Measurements from ENCODE around the gene DCST2. TPM values are rescaled to one million over a fixed set of nuclear protein-coding genes. Genes with fewer than 3 reads are reported as not detected.
"Not testable (repeated sequence)": the region's sequence is repeated elsewhere in the genome, so short reads cannot be mapped to it uniquely, and the experiment has no call there.

DCST2 gene
- total RNA-seq, 2 experiments from 2014 or later, result 0.20 to 0.31 TPM

- H3K4me1 Mint-ChIP-seq, result peaks cover 11% of the 10 kb centered on the region
- no peak within 1 kb of the TSS for H3K4me3 Mint-ChIP-seq
- H3K27me3 Mint-ChIP-seq, result no peaks in the 10 kb centered on the region
- no peaks in the 10 kb centered on the region for H3K9me3 Mint-ChIP-seq
- peaks cover 24% of the 10 kb centered on the region for H3K36me3 Mint-ChIP-seq
- DNase-seq, result peak; percentile 97
- H3K27ac Mint-ChIP-seq, result no peak within 1 kb of the TSS
Measured at GRCh38 chr1:154982897-154983648, 50.5 kb downstream of the DCST2 start, which contains the start of gene FLAD1. Gene FLAD1 (plus strand): TSS chr1:154983344. CDS start chr1:154983695, 351 bp downstream.

- Mint-ChIP-seq H3K9me3 (no peaks in the 10 kb centered on the region), H3K27ac (no peak overlapping the region), H3K4me1 (peaks cover 9% of the 10 kb centered on the region), H3K36me3 (peaks cover 29% of the 10 kb centered on the region), H3K27me3 (no peaks in the 10 kb centered on the region), H3K4me3 (no peak overlapping the region)
- no peak for DNase-seq
Measured at GRCh38 chr1:154982341-154982740, 51.2 kb downstream of the DCST2 start.

DNA sequence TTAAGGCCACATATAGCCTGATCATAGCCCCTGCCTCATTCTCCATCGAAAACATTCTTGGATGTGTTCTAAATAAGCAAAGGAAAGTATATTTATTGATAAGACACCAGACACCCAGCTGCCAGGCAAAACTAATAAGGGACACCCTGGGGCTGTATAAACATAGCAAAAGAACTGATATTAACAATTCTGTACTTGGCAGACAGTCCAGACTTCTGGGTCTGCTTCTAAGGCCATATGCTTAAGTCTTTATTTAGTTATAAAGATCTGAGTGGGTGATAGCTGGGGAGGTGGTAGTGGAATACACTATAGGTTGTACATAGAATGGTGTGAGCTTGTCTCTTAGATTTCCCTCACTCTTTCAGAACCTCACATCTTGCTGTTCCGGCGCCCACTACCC is 55.2 kb downstream of the DCST2 start:
- no peak for DNase-seq
- H3K4me3 Mint-ChIP-seq, result no peak overlapping the region
- H3K4me1 Mint-ChIP-seq, result peaks cover 3% of the 10 kb centered on the region
- no peak overlapping the region for H3K27ac Mint-ChIP-seq
- no peaks in the 10 kb centered on the region for H3K27me3 Mint-ChIP-seq
- H3K9me3 Mint-ChIP-seq, result no peaks in the 10 kb centered on the region
- peaks cover 32% of the 10 kb centered on the region for H3K36me3 Mint-ChIP-seq

DNA sequence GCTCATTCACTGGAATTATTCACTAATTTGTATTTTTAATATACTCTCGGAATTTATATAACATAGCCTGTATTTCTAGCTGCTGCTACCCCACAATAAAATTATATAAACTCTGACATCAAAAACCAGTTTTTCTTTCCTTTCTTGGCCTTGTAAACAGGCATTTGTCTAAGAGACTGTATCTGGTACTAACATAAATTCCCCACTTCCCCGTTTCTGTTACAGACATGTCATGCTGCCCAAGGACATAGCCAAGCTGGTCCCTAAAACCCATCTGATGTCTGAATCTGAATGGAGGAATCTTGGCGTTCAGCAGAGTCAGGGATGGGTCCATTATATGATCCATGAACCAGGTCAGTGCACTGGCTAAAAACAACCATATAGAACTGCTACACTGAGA is 55.8 kb downstream of the DCST2 start:
- H3K4me1 Mint-ChIP-seq, H3K27me3 Mint-ChIP-seq, H3K9me3 Mint-ChIP-seq, H3K27ac Mint-ChIP-seq, DNase-seq, H3K4me3 Mint-ChIP-seq: not testable (repeated sequence)
- peaks cover 32% of the 10 kb centered on the region for H3K36me3 Mint-ChIP-seq

DNA sequence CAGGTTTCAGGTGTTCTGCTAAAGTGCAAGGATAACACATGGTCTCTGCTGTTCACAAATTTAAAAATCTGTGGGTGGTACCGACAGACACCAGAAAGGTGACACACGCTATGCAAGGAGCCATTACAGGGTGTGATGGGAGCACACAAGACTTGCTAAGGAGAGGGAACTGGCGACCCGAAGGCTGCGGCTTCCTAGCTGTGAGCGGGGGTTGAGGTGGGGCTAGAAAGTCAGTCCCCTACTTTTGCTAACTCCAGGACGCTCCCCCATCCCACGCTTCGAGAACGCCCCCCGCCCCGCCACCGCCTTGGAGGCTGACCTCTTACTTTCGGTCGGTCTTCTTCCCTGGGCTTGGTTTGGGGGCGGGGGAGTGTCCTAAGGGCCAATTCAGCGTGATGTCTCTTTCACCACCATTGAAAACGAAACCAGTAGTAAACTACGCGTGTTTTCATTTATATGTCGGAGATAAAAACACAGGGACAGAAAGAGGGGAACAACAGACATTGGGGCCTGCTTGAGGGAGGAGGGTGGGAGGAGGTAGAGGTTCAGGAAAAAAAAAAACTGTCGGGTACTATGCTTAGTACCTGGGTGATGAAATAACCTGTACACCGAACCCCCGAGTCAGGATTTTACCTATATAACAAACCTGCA is 58.0 kb downstream of the DCST2 start:
- Mint-ChIP-seq H3K36me3 (peaks cover 32% of the 10 kb centered on the region), H3K9me3 (no peaks in the 10 kb centered on the region), H3K27ac (no peak overlapping the region), H3K4me3 (no peak overlapping the region), H3K4me1 (peaks cover 21% of the 10 kb centered on the region), H3K27me3 (no peaks in the 10 kb centered on the region)
- DNase-seq, result peak; percentile 72

DNA sequence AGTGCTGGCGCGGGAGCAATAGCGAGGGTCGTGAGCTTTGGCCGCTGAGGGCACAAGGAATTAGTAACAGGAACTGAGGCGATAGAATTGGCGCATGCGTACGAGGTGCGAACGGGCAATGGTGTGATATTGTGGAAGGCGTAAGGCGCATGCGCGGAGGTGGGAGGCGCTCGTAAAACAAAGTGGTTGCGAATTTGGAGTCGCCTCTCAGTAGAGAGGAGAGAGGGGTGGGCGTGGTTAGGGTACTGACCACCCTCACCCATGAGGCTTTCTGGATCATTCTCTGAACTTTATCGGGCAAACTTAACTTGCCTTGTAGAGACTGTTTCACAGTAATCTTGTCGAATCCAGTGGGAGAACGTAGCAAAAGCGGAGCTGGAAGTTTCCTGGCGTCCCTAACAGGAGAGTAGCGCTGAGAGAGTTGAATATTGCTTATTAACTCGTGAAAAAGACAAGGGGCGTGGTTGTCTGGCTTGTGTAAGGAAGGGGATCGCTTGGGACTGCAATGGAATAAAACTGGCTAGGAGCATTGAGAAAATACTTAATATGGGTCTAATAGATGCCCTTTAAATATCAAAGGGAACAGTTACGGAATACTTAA is 58.7 kb downstream of the DCST2 start:
- Mint-ChIP-seq H3K4me1 (peaks cover 21% of the 10 kb centered on the region), H3K36me3 (peaks cover 31% of the 10 kb centered on the region), H3K27me3 (no peaks in the 10 kb centered on the region), H3K9me3 (no peaks in the 10 kb centered on the region), H3K4me3 (no peak overlapping the region), H3K27ac (no peak overlapping the region)
- peak; percentile 93 for DNase-seq

DNA sequence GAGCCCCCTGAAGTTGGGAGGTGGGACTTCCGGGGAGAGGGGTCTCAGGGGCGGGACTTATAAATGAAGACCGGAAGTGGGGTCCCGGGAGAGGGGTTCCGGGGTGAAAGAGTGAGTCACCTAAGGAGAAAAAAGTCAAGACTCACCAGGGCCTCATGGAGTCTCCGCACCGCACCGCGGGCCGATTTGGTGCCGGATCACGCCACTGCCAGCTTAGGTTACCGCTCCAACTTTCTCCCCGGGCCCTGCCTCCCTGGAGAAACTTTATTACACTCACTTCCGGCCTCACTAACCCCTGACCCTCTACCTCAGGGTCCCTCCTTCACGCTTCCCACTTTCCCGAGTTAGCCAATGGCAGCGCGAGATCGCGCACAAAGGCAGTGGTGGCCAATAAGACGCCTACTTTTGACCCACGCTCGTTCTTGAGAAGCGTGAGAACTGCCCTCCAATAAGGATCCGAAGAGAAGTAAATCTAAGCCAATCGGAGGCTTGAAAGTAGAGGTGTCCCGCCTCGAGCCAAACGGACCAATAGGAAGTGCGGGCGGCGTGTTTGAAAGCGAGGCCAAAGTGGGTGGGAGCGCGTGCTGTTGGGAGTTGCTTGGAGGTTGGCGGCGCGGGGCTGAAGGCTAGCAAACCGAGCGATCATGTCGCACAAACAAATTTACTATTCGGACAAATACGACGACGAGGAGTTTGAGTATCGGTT is 59.3 kb downstream of the DCST2 start, which contains the start of gene CKS1B:
Gene CKS1B, plus strand, starts transcription at position 580 of the 706 bp plus-strand sequence. Its CDS starts 65 bp downstream, at position 645.
- peak; percentile 91 for DNase-seq
- Mint-ChIP-seq H3K4me1 (peaks cover 24% of the 10 kb centered on the region), H3K36me3 (peaks cover 26% of the 10 kb centered on the region), H3K4me3 (no peak within 1 kb of the TSS), H3K9me3 (no peaks in the 10 kb centered on the region), H3K27ac (no peak within 1 kb of the TSS), H3K27me3 (no peaks in the 10 kb centered on the region)

- no peak overlapping the region for H3K27ac Mint-ChIP-seq
- DNase-seq, result peak; percentile 91
- H3K4me1 Mint-ChIP-seq, result peaks cover 27% of the 10 kb centered on the region
- H3K4me3 Mint-ChIP-seq, result no peak overlapping the region
- no peaks in the 10 kb centered on the region for H3K27me3 Mint-ChIP-seq
- H3K36me3 Mint-ChIP-seq, result peaks cover 23% of the 10 kb centered on the region
- H3K9me3 Mint-ChIP-seq, result no peaks in the 10 kb centered on the region
Measured at GRCh38 chr1:154973344-154974101, 60.1 kb downstream of the DCST2 start.

DNA sequence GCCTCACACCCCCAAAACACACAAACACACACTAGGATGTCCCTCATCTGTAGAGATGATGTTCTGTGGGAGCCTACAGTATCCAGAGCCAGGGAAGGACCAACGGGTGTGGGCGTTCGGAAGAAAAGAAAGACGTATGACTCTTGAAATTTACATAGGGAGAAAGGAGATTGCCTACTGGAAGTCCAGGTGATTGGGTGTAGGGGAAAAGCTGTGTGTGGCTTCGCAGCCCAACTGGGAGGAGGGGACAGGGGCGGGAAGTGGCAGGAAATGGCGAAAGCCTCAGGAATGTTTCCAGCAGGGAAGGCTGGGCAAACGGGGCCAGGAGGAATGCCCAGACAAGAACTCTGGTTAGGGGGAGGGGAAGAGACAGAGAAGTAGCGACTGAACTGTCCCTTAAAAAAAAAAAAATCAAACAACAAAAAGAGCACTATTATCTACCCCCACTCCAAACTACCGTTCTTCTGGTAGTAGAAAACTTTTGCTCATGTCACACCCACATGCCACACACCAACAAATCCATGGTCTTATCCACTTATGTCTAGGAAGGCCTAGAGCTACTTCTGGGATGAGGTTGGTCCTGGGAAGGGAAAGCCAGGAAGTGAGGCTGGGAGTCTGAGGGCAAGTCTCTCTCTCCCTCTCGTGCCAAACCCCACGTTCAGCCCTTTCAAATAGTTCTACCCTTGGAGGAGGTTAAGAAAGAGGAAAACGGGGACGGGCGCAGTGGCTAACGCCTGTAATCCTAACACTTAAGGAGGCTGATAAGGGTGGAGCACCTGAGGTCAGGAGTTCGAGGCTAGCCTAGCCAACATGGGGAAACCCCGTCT is 60.9 kb downstream of the DCST2 start:
- DNase-seq, result no peak
- peak overlapping the region; percentile 39 for H3K27ac Mint-ChIP-seq

GRCh38 chr1:154972213-154972516 is 61.4 kb downstream of the DCST2 start:
- Mint-ChIP-seq H3K36me3 (peaks cover 15% of the 10 kb centered on the region), H3K27me3 (no peaks in the 10 kb centered on the region), H3K27ac (peak overlapping the region; percentile 39), H3K4me1 (peaks cover 30% of the 10 kb centered on the region), H3K4me3 (no peak overlapping the region), H3K9me3 (no peaks in the 10 kb centered on the region)
- no peak for DNase-seq

More for the DNA sequence above, 60.9 kb downstream of the DCST2 start:
- Mint-ChIP-seq H3K36me3 (peaks cover 19% of the 10 kb centered on the region), H3K4me1 (peaks cover 30% of the 10 kb centered on the region), H3K9me3 (no peaks in the 10 kb centered on the region), H3K27me3 (no peaks in the 10 kb centered on the region), H3K4me3 (no peak overlapping the region)

GRCh38 chr1:154971341-154971998 is 62.1 kb downstream of the DCST2 start:
- Mint-ChIP-seq H3K36me3 (peaks cover 8% of the 10 kb centered on the region), H3K27ac (no peak overlapping the region), H3K9me3 (no peaks in the 10 kb centered on the region), H3K27me3 (no peaks in the 10 kb centered on the region), H3K4me1 (peaks cover 30% of the 10 kb centered on the region), H3K4me3 (peak overlapping the region; percentile 37)
- no peak for DNase-seq

- H3K9me3 Mint-ChIP-seq, result no peaks in the 10 kb centered on the region
- H3K36me3 Mint-ChIP-seq, result peaks cover 6% of the 10 kb centered on the region
- no peaks in the 10 kb centered on the region for H3K27me3 Mint-ChIP-seq
- no peak for DNase-seq
- H3K4me3 Mint-ChIP-seq, result peak within 1 kb of the TSS; percentile 43
- peaks cover 30% of the 10 kb centered on the region for H3K4me1 Mint-ChIP-seq
- H3K27ac Mint-ChIP-seq, result peak within 1 kb of the TSS; percentile 51
Measured at GRCh38 chr1:154970631-154971340, 62.8 kb downstream of the DCST2 start, which contains the start of gene SHC1. Gene SHC1 (minus strand): TSS chr1:154970747. CDS start chr1:154970526, 221 bp downstream.
